HG03432 (cell line): ENCODE results near the gene KCNC3.

ENCODE experiments used
- ATAC-seq: cut with Tn5 transposase; IDR thresholded peaks from one replicate; pipeline ENCODE4 v1.9.1; 2021; ENCODE audit warnings: mild to moderate bottlenecking, moderate library complexity; ENCODE audit not compliant: unreplicated experiment

The KCNC3 gene

DNA sequence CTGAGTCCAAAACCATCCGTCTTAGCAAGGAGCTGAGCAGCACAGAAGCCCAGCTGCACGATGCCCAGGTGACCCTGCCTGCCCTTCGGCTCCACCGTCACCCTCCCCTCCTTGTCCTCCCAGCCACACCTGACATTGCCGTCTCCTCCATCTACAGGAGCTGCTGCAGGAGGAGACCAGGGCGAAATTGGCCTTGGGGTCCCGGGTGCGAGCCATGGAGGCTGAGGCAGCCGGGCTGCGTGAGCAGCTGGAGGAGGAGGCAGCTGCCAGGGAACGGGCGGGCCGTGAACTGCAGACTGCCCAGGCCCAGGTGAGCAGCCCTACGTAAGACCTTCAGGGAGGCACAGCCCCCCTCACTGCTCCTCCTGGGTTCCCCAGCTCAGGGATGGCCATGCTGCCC lies 49.1 kb downstream of the KCNC3 start:
- ATAC-seq: no peak

DNA sequence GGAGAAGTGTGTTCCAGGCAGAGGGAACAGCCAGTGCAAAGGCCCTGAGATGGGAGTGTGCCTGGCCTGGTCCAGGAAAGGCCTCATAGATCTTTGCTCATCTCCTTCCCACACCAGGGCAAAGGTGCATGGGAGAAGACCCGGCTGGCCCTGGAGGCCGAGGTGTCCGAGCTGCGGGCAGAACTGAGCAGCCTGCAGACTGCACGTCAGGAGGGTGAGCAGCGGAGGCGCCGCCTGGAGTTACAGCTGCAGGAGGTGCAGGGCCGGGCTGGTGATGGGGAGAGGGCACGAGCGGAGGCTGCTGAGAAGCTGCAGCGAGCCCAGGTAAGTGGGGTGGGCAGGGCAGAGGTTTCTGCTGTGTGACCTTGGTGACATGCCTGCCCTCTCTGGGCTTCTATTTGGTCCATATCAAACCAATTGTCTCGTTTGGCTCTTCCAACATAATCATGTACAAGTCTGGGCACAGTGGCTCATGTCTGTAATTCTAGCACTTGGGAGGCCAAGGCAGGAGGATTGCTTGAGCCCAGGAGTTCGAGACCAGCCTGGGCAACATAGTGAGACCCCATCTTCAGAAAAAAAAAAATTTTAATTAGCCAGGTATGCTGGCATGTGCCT lies 51.1 kb downstream of the KCNC3 start:
- no peak for ATAC-seq

DNA sequence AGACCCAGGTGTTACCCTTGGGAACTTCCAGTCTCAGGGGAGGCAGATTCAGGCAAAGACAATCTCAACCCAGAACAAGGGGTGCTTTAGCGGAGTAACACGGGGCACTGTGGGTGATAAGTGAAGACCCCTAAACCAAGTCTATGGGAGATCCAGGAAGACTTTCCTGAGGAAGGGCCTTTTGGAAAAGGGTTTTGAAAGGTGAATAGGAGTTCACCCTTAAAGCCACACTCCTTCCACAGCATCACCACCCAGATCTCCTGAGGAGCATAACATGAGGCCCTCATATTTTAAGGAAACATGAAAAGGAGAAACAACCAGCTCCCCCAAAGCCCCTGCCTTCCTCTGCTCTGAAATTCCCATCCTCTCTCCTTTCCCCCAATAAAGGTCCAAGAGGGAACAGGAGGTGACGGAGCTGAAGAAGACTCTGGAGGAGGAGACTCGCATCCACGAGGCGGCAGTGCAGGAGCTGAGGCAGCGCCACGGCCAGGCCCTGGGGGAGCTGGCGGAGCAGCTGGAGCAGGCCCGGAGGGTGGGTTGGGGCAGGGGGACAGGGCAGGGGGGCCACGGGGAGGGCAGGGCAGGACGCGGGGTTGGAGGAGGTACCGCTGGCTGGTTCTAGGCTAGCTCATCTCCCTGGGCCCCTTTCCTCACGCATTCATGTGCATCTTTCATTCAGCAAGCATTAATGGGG lies 52.7 kb downstream of the KCNC3 start:
- no peak for ATAC-seq

- no peak for ATAC-seq
Observed at GRCh38 chr19:50275577-50276368, 53.4 kb downstream of the KCNC3 start.

- ATAC-seq: no peak
Observed at GRCh38 chr19:50273821-50274220, 55.4 kb downstream of the KCNC3 start.

GRCh38 chr19:50272263-50272897 lies 56.8 kb downstream of the KCNC3 start:
- ATAC-seq: no peak

DNA sequence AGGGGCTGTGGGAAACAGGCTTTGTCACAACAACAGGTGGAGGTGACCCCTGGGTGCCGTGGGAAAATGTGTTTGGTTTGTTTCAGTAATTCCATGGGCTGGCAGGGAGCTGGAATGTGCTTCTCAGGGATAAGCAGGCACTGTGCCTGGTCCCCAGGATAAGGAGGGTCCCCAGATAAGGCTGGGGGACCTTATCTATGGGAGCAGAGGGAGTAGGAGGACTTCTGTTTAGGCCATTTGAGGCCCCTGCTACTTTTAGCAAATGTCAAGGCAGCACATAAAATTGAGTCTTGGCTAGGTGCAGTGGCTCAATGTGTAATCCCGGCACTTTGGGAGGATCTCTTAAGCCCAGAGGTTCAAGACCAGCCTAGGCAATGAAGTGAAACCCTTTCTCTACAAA lies 59.5 kb downstream of the KCNC3 start:
- no peak for ATAC-seq

- no peak for ATAC-seq
Observed at GRCh38 chr19:50268501-50268900, 60.7 kb downstream of the KCNC3 start.

DNA sequence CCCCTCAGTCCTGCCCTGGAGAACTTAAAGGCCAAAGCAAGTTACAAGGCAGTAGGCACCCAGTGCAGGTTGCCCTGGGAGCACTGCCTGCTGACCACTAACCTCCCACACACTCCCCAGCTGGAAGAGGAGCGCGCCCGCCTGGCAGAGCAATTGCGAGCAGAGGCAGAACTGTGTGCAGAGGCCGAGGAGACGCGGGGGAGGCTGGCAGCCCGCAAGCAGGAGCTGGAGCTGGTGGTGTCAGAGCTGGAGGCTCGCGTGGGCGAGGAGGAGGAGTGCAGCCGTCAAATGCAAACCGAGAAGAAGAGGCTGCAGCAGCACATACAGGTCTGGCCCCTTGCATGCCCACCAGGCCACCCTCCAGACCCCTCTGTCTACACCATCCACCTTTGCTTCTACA lies 61.1 kb downstream of the KCNC3 start:
- ATAC-seq: no peak

DNA sequence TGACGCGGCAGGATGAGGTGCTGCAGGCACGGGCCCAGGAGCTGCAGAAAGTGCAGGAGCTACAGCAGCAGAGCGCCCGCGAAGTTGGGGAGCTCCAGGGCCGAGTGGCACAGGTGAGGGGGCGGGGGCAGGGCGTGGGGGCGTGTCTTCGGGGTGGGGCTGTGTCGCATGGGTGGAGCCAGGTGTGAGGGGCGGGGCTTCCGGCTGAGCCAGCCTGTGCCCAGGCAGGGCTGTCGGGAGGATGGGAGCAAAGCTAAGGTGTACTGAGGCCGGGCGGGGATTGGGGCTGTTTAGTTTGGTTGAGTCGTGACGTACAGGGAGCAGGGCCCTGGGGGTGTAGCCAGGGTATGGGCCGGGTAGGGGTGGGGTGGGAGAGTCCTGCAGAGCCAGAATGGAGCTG lies 62.3 kb downstream of the KCNC3 start:
- no peak for ATAC-seq

DNA sequence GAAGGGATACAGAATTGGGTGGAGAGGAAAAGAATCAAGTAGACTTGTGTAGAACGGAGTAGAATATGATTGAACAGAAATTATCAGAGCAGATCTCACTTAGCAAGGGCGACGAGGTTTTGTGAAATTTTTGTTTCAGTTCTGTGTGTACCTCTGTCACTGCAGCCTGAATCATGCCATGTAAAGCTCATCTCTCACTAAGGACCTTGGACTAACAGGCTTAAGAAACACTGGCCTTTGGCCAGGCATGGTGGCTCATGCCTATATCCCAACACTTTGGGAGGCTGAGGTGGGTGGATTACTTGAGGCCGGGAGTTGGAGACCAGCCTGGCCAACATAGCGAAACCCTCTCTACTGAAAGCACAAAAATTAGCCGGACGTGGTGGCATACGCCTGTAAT lies 63.1 kb downstream of the KCNC3 start:
- no peak for ATAC-seq

- no peak for ATAC-seq
Observed at GRCh38 chr19:50264483-50265186, 64.5 kb downstream of the KCNC3 start.

GRCh38 chr19:50263176-50263575 lies 66.0 kb downstream of the KCNC3 start:
- no peak for ATAC-seq
